Activated CD4-positive, alpha-beta T cell treated with anti-CD3 and anti-CD28 coated beads, Interleukin-2, amount 50 U/mL, for 48 hours (primary cell): ENCODE data around the gene QSOX2.

Experiments
- DNase-seq, 2 experiments: peaks; one replicate each; pipeline ENCODE4 v3.0.0-alpha.2; 2020

The QSOX2 gene

GRCh38 chr9:136216541-136217244, 28.9 kb downstream of the QSOX2 start:
- DNase-seq = no peak

- no peak for DNase-seq
Observed at GRCh38 chr9:136213733-136214132, 31.9 kb downstream of the QSOX2 start.

- no peak for DNase-seq
Observed at GRCh38 chr9:136212345-136212950, 33.2 kb downstream of the QSOX2 start.

DNA sequence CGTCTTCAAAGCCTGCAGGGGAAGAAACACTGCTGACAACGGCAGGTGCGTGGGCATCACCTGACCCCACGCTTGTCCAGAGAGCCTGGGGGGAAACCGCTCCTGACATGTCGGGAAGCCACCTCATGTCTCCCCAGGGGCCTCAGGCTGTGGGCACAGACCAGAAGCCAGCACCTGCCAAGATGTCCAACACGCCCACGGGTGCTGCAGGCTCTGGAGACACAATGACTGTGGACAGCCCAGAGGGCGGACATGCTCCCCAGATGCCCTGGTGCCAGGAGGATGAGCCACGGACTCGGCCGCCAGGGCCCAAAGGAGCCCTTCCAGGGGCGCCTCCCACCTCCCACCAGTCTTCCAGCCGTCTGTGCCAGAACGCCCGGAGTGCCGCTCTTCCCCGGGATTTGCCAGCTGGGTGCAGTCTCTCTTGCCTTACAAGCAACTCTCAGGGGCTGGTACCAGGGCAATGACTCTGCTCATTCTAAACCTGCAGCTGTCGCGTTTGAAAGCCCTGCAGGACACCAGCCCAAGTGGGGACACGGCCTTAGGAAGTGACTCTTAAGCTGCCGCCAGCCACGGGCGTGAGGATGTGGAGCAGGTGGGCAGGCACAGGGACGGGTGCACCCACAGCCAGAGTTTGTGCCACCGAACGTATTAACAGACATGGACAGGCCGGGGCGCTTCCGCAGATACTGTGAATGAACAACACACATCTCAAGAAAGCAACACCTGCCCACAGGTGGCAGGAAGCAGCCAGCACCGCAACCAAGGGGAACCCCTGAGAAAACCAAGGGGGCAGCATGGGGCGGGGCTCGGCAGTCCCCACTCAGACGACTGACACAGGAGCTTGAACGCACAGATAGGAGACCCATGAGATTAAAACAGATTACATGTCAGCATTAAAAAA, 33.9 kb downstream of the QSOX2 start:
- DNase-seq = no peak

DNA sequence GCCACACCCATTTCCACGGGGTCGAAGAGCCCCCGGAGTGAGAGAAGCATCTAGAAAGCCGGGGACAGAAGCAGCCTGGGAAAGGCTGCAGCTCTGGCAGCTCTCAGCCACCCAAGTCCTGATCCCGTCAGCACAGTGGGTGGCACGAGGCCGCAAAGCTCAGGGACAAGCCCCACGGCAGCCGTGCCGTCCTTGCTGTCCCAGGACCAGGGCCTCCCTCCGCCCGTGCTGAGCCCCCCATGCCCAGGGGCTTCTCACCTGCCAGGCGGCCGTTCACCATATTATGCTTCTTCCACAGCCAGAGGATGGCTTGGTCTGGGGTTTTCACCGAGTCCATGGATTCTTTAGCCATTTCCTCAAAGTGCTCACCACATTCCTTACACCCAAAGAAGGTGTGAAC, 34.6 kb downstream of the QSOX2 start:
- DNase-seq = no peak

- DNase-seq = no peak
Observed at GRCh38 chr9:136210276-136210675, 35.3 kb downstream of the QSOX2 start.

DNA sequence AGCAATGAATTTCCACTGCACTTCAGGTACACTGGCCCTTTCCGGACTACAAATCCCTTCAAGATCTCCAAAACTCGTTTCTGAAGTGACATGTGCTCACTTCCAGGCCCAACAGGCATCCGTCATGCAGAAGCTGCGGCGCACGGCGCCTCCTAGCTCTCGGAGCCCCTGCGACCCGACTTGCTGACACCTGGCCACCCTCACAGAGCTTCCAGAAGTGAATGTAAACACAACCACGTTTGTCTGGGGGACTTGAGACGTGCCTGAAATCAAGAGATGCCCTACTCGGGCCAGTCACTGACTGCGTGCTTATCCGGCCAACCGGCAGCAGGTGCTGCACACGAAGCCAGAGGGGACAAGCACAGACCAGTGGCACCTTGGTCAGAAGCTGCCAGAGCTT, 35.8 kb downstream of the QSOX2 start:
- DNase-seq = no peak

DNA sequence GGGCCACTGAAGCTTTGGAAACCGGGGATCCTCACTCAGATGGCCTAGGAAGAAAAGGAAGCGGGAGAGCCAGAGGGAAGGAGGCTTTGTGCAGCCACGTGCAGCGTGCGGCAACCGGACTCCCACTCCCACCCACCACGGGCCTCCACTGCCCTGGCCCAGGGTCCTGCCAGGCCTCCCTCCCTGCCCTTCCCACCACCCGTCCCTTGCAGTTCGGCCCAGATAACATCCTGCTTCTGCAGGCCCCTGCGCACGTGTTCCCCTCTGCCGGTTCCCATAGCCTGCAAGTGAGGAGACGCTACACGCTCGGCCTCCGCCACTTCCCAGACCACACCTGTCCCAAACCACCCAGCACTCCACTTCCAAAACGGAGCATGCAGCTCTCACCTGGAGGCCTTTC, 36.4 kb downstream of the QSOX2 start:
- no peak for DNase-seq

DNA sequence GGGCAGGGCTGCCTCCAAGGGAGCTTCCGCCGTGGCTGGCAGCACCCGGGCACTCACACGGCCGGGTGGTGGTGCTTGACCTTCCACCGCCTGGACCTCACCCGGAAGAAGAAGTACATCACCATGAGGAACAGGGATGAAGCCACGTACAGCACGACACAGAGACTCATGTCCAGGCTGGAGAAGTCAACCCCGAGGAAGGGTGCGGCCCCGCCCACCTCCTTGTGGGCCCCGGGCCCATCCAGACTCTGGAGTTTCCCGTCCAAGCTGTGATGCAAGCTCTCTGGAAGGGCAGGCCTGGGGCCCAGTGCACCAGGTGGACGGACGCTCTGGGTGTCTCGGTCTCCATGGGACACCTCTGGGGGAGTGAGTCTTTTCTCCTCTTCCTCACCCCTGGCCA, 36.9 kb downstream of the QSOX2 start:
- DNase-seq = no peak

- DNase-seq = no peak
Observed at GRCh38 chr9:136207616-136208015, 38.0 kb downstream of the QSOX2 start.

GRCh38 chr9:136206602-136207275, 38.9 kb downstream of the QSOX2 start:
- DNase-seq = no peak

GRCh38 chr9:136205707-136205992, 40.0 kb downstream of the QSOX2 start:
- no peak for DNase-seq

- DNase-seq = no peak
Observed at GRCh38 chr9:136204838-136205706, 40.5 kb downstream of the QSOX2 start, which contains the start of gene LHX3. Gene LHX3 (minus strand): TSS chr9:136205128. CDS start chr9:136205012, 116 bp downstream.

DNA sequence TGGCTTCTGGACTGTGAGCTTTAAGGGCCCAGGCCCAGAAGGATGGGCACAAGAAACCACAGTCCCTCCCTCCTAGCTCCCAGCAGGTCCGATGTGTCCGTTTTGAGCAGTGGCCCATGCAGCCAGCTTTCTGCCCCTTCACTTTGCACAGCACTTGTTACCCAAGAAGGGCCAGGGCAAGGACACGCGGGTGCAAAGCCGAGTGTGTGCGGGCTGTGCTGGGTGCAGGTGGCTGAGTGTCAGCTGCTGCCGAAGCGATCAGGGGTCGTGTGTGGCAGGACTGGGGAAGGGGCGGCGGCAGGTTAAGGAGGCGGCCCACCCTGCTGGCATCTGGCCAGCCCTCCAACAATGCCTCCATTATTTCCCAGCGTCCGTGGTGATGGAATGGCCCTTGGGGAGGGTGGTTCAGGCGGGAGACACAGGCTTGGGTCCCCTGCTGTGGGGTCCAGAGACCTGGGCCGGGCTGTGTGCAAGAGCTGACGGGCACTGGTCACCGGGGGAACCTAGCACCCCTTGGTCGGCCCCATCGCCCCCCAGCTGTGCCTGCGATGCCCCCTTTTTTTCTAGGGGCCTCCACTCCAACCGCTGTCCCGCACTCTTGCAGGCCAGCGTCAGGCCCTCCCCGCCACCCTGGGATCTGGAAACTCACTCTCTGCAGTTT, 41.3 kb downstream of the QSOX2 start:
- DNase-seq = no peak

GRCh38 chr9:136203408-136204144, 42.0 kb downstream of the QSOX2 start:
- DNase-seq = no peak

- DNase-seq = no peak
Observed at GRCh38 chr9:136202454-136203407, 42.9 kb downstream of the QSOX2 start.

DNA sequence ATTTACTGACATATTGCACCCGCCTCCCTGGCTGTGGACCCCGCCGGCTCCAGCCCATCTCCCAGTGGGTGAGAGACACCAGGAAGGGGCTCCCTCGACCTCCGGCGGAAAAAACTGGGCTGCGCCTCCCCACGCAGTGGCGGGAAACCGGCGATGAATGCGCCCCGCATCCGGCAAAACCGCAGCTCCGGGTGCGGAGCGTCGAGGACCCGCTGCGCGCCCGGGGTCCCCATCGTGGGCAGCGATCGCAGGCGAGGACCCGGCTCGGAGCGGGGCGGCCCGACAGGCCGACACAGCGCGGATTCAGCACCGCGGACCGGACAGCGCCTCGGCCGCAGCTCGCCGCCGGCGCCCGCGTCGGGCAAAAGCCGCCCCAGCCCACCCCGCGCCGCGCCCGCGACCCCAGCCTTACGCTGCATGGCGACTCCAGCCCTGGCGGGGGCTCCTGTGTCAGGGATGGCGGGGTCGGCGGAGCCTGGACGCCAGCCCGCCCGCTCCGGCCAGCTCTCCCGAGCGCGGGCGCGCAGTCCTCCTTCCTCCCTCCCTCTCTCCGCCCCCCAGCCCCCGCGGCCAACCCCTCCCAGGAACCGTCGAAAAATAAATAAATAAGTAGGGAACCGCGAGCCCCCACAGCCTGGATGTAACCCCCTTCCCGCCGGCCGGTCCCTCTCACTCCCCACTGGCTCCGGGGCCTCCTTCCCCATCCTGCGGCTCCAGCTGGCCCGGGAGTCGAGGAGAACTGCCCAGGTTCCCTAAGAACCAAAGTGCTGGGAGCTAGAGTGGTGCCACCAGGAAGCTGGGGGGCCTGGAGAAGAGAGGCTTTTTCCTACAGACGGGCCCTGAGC, 43.8 kb downstream of the QSOX2 start:
- no peak for DNase-seq

GRCh38 chr9:136201174-136201573, 44.4 kb downstream of the QSOX2 start:
- no peak for DNase-seq

DNA sequence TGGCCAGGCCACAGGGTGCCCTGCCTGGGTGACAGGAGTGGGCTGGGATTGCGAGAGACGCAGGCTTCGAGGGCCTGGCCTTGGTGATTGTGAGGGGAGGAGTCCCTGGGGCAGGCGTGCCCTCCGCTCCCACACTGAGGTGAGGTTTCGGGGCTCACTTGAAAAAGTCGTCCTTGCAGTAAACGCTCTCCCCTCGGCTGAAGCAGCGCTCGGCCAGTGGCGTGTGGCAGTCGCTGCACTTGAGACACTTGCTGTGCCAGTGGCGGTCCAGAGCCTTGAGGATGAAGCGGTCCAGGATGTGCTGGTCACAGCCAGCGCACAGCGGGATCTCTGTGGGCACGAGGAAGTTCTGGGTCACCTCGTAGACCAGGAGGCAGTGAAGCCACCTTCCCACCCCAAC, 45.2 kb downstream of the QSOX2 start:
- DNase-seq = no peak
